WERI-Rb-1 (cell line): ENCODE results near the gene EMILIN3.
A peak's percentile ranks its signal among the peaks of the same experiment; 100 is the strongest.

Experiments
- DNase-seq: peaks from one replicate; pipeline ENCODE4 v3.0.0-alpha.2; 2020
- H3K27ac ChIP-seq: fragments of 250-450 bp; sonication (Bioruptor Pico); 2 replicates; pipeline ENCODE4 v1.5.1; 2020; ENCODE audit warnings: mild to moderate bottlenecking, moderate library complexity
- H3K27me3 ChIP-seq: fragments of 250-450 bp; sonication (Bioruptor Pico); 2 replicates; pipeline ENCODE4 v1.5.1; 2021; ENCODE audit warnings: mild to moderate bottlenecking, low read depth, moderate library complexity; ENCODE audit not compliant: insufficient read depth, severe bottlenecking
- H3K36me3 ChIP-seq: fragments of 250-450 bp; sonication (Bioruptor Pico); 2 replicates; pipeline ENCODE4 v1.5.1; 2020; ENCODE audit warnings: mild to moderate bottlenecking, moderate library complexity
- H3K4me3 ChIP-seq: 2 replicates; pipeline ENCODE4 v1.5.1; 2011; ENCODE audit warnings: low read depth, mild to moderate bottlenecking, control low read depth, low read length
- H3K9me3 ChIP-seq: fragments of 250-450 bp; sonication (Bioruptor Pico); 2 replicates; pipeline ENCODE4 v1.5.1; 2021; ENCODE audit warnings: mild to moderate bottlenecking, moderate library complexity; ENCODE audit not compliant: severe bottlenecking
- CTCF ChIP-seq: IDR thresholded peaks from 2 replicates; pipeline ENCODE4 v1.5.1; 2011; ENCODE audit warnings: low read depth, mild to moderate bottlenecking, control low read depth, inconsistent platforms, low read length

The EMILIN3 gene

GRCh38 chr20:41339957-41340326 is 26.7 kb downstream of the EMILIN3 start:
- Histone ChIP-seq H3K27ac (no peak overlapping the region), H3K36me3 (no peaks in the 10 kb centered on the region), H3K9me3 (no peaks in the 10 kb centered on the region), H3K27me3 (no peaks in the 10 kb centered on the region), H3K4me3 (peak overlapping the region; percentile 39)
- DNase-seq: peak; percentile 82
- peak; percentile 92 for TF ChIP-seq CTCF

GRCh38 chr20:41336711-41337492 is 29.7 kb downstream of the EMILIN3 start:
- no peak overlapping the region for H3K27ac ChIP-seq
- TF ChIP-seq CTCF: no peak
- H3K36me3 ChIP-seq: no peaks in the 10 kb centered on the region
- no peak for DNase-seq
- H3K27me3 ChIP-seq: no peaks in the 10 kb centered on the region
- H3K9me3 ChIP-seq: no peaks in the 10 kb centered on the region
- no peak overlapping the region for H3K4me3 ChIP-seq

GRCh38 chr20:41335591-41335990 is 31.0 kb downstream of the EMILIN3 start:
- Histone ChIP-seq H3K27me3 (no peaks in the 10 kb centered on the region), H3K36me3 (no peaks in the 10 kb centered on the region), H3K27ac (no peak overlapping the region), H3K4me3 (no peak overlapping the region), H3K9me3 (no peaks in the 10 kb centered on the region)
- no peak for TF ChIP-seq CTCF
- DNase-seq: no peak

GRCh38 chr20:41334443-41335421 is 31.9 kb downstream of the EMILIN3 start:
- Histone ChIP-seq H3K9me3 (no peaks in the 10 kb centered on the region), H3K4me3 (no peak overlapping the region), H3K36me3 (no peaks in the 10 kb centered on the region), H3K27ac (no peak overlapping the region), H3K27me3 (no peaks in the 10 kb centered on the region)
- no peak for DNase-seq
- no peak for TF ChIP-seq CTCF

GRCh38 chr20:41334036-41334435 is 32.6 kb downstream of the EMILIN3 start:
- Histone ChIP-seq H3K27ac (no peak overlapping the region), H3K4me3 (no peak overlapping the region), H3K9me3 (no peaks in the 10 kb centered on the region), H3K27me3 (no peaks in the 10 kb centered on the region), H3K36me3 (no peaks in the 10 kb centered on the region)
- no peak for TF ChIP-seq CTCF
- no peak for DNase-seq
